HEK293T (cell line): ENCODE measurements around the gene KAZALD1.
A peak's percentile ranks its signal among the peaks of the same experiment; 100 is the strongest.

Experiments
- CTCF ChIA-PET: fragments of 350-600 bp; formaldehyde crosslinking; extraction: SDS; loops from one replicate; lab custom pipeline; 2021; ENCODE audit warnings: antibody characterized with exemption, inconsistent platforms; lab: Yijun Ruan, JAX
- POLR2A ChIA-PET: fragments of 350-600 bp; formaldehyde crosslinking; extraction: SDS; loops from one replicate; lab custom pipeline; 2020; ENCODE audit warnings: antibody characterized with exemption, inconsistent platforms; lab: Yijun Ruan, JAX
- DNase-seq: peaks from one replicate; pipeline ENCODE4 v3.0.0; 2012; ENCODE audit warnings: mixed read lengths; ENCODE audit errors: extremely low spot score
- ARNT ChIP-seq: fragments of 450-650 bp; IDR thresholded peaks from 2 replicates; pipeline ENCODE4 v1.6.1; 2017; ENCODE audit warnings: mild to moderate bottlenecking
- BHLHE40 ChIP-seq: fragments of 450-650 bp; IDR thresholded peaks from 2 replicates; pipeline ENCODE4 v1.6.1; 2016; ENCODE audit warnings: mild to moderate bottlenecking, moderate library complexity, borderline replicate concordance
- CTBP1 ChIP-seq: fragments of 450-650 bp; IDR thresholded peaks from 2 replicates; pipeline ENCODE4 v1.6.1; 2016; ENCODE audit warnings: borderline replicate concordance
- ELF4 ChIP-seq: fragments of 450-650 bp; IDR thresholded peaks from 2 replicates; pipeline ENCODE4 v1.6.1; 2017; ENCODE audit warnings: antibody characterized with exemption
- FOXA1 ChIP-seq: fragments of 450-650 bp; IDR thresholded peaks from 2 replicates; pipeline ENCODE4 v1.6.1; 2016; ENCODE audit warnings: mild to moderate bottlenecking
- FOXK2 ChIP-seq: fragments of 450-650 bp; IDR thresholded peaks from 2 replicates; pipeline ENCODE4 v1.6.1; 2016; ENCODE audit warnings: mild to moderate bottlenecking
- FOXM1 ChIP-seq: fragments of 450-650 bp; IDR thresholded peaks from 2 replicates; pipeline ENCODE4 v1.6.1; 2017; ENCODE audit warnings: mild to moderate bottlenecking, borderline replicate concordance
- HDGF ChIP-seq: fragments of 450-650 bp; IDR thresholded peaks from 2 replicates; pipeline ENCODE4 v1.6.1; 2017; ENCODE audit warnings: antibody characterized with exemption, borderline replicate concordance
- L3MBTL2 ChIP-seq: fragments of 450-650 bp; conservative IDR thresholded peaks from 2 replicates; pipeline ENCODE4 v1.6.1; 2016; ENCODE audit warnings: mild to moderate bottlenecking
- LEF1 ChIP-seq: fragments of 450-650 bp; IDR thresholded peaks from 2 replicates; pipeline ENCODE4 v1.6.1; 2017; ENCODE audit warnings: mild to moderate bottlenecking, borderline replicate concordance
- NFRKB ChIP-seq: fragments of 450-650 bp; IDR thresholded peaks from 2 replicates; pipeline ENCODE4 v1.6.1; 2016; ENCODE audit warnings: mild to moderate bottlenecking, moderate library complexity
- PKNOX1 ChIP-seq: fragments of 450-650 bp; IDR thresholded peaks from 2 replicates; pipeline ENCODE4 v1.6.1; 2016
- SP1 ChIP-seq: fragments of 450-650 bp; IDR thresholded peaks from 2 replicates; pipeline ENCODE4 v1.6.1; 2017
- SUZ12 ChIP-seq: fragments of 450-650 bp; IDR thresholded peaks from 2 replicates; pipeline ENCODE4 v1.6.1; 2016; ENCODE audit warnings: mild to moderate bottlenecking
- TARDBP ChIP-seq: fragments of 450-650 bp; IDR thresholded peaks from 2 replicates; pipeline ENCODE4 v1.6.1; 2016
- ZNF384 ChIP-seq: fragments of 450-650 bp; IDR thresholded peaks from 2 replicates; pipeline ENCODE4 v1.6.1; 2016

Gene KAZALD1

GRCh38 chr10:101042667-101043362 lies 19.0 kb upstream of the KAZALD1 start:
- CTCF ChIA-PET = interaction anchor here (0.5 to 4.0 kb wide), 12 partner anchors 10 to 406 kb away, joined by 3 to 63 read pairs (median 11); partner anchors contain the start of genes KAZALD1, PDZD7 and SFXN3
- POLR2A ChIA-PET = interaction anchor here (0.7 to 5.5 kb wide), 25 partner anchors 8 to 233 kb away, joined by 3 to 61 read pairs (median 5); partner anchors contain the start of genes KAZALD1, LZTS2, PDZD7 and SFXN3
- peak; percentile 95 for DNase-seq
- TF ChIP-seq TARDBP (no peak), ZNF384 (peak; percentile 52; the same call in 1 of the 2 replicates), NFRKB (no peak), FOXK2 (no peak), PKNOX1 (peak; percentile 99), CTBP1 (no peak), ARNT (no peak), SP1 (no peak), ELF4 (peak; percentile 42), FOXA1 (no peak), HDGF (0 out of 2 replicates have a peak, but pooled peaks have one; percentile 43), LEF1 (no peak), BHLHE40 (no peak), L3MBTL2 (peak; percentile 66), FOXM1 (no peak), SUZ12 (no peak)

- TF ChIP-seq FOXM1 (no peak), SUZ12 (no peak), FOXK2 (no peak), NFRKB (no peak), L3MBTL2 (peak; percentile 35; the same call in 1 of the 2 replicates), CTBP1 (no peak), ZNF384 (no peak)
- DNase-seq = no peak
- POLR2A ChIA-PET = interaction anchor here (0.6 to 5.5 kb wide), 21 partner anchors 9 to 1036 kb away, joined by 3 to 61 read pairs (median 5); partner anchors contain the start of genes KAZALD1, LZTS2, PDZD7 and SFXN3
- CTCF ChIA-PET = interaction anchor here (0.5 to 4.0 kb wide), 10 partner anchors 9 to 99 kb away, joined by 3 to 63 read pairs (median 13); partner anchors contain the start of genes KAZALD1, PDZD7 and SFXN3
Observed at GRCh38 chr10:101043363-101043707, 18.5 kb upstream of the KAZALD1 start.

GRCh38 chr10:101044117-101044516 lies 17.7 kb upstream of the KAZALD1 start:
- no peak for DNase-seq
- no peak for TF ChIP-seq LEF1
- no peak for TF ChIP-seq PKNOX1
- TF ChIP-seq TARDBP = no peak
- no peak for TF ChIP-seq ZNF384
- TF ChIP-seq BHLHE40 = no peak
- no peak for TF ChIP-seq ELF4
- no peak for TF ChIP-seq CTBP1
- no peak for TF ChIP-seq NFRKB
- TF ChIP-seq SUZ12 = no peak
- no peak for TF ChIP-seq FOXA1
- no peak for TF ChIP-seq HDGF
- TF ChIP-seq FOXK2 = no peak
- no peak for TF ChIP-seq FOXM1
- ChIA-PET CTCF (interaction anchor here (1.5 to 3.9 kb wide), 6 partner anchors 9 to 98 kb away, joined by 6 to 63 read pairs (median 21); partner anchors contain the start of gene KAZALD1), POLR2A (interaction anchor here (0.6 to 5.5 kb wide), 8 partner anchors 11 to 1035 kb away, joined by 3 to 61 read pairs (median 10); partner anchors contain the start of genes KAZALD1, LZTS2, PDZD7 and SFXN3)

- TF ChIP-seq TARDBP = no peak
- TF ChIP-seq PKNOX1 = no peak
- TF ChIP-seq ARNT = no peak
- TF ChIP-seq SUZ12 = no peak
- no peak for TF ChIP-seq BHLHE40
- no peak for TF ChIP-seq CTBP1
- no peak for TF ChIP-seq SP1
- no peak for TF ChIP-seq NFRKB
- no peak for TF ChIP-seq FOXA1
- TF ChIP-seq ZNF384 = no peak
- no peak for TF ChIP-seq ELF4
- no peak for TF ChIP-seq LEF1
- no peak for TF ChIP-seq FOXM1
- CTCF ChIA-PET = interaction anchor here (0.7 to 1.5 kb wide), 6 partner anchors 14 to 97 kb away, joined by 3 to 5 read pairs (median 4); partner anchors contain the start of gene KAZALD1
- POLR2A ChIA-PET = interaction anchor here (1.0 to 2.0 kb wide), 7 partner anchors 9 to 95 kb away, joined by 3 to 8 read pairs (median 5); partner anchors contain the start of gene KAZALD1
- DNase-seq = no peak
Observed at GRCh38 chr10:101046332-101047238, 15.2 kb upstream of the KAZALD1 start.

GRCh38 chr10:101047268-101047667 lies 14.5 kb upstream of the KAZALD1 start:
- ChIA-PET CTCF (interaction anchor here (1.0 to 1.5 kb wide), 3 partner anchors 13 to 95 kb away, joined by 3 to 4 read pairs (median 3); no protein-coding TSS in a partner anchor), POLR2A (interaction anchor here (1.0 to 2.0 kb wide), 4 partner anchors 13 to 95 kb away, joined by 3 to 8 read pairs (median 5); partner anchors contain the start of gene KAZALD1)
- TF ChIP-seq BHLHE40 (no peak), CTBP1 (no peak)
- DNase-seq = no peak
